Sigmoid colon (tissue), 7 donors: ENCODE data around the gene CCL25. TPM values are rescaled to one million over a fixed set of nuclear protein-coding genes. Genes with fewer than 3 reads are reported as not detected.

Experiments
- DNase-seq: peaks from one replicate; pipeline ENCODE4 v3.0.0-alpha.2; 2019
- H3K27ac ChIP-seq, 4 donors: fragments of 200-600 bp; sonication (generic); one replicate each; pipeline ENCODE4 v1.5.1; 2016 to 2019; ENCODE audit warnings: mild to moderate bottlenecking in 1 of 4
- H3K27me3 ChIP-seq, 3 donors: fragments of 200-600 bp; sonication (generic); one replicate each; pipeline ENCODE4 v1.5.1; 2019; ENCODE audit warnings: mild to moderate bottlenecking in 1 of 3
- H3K36me3 ChIP-seq, 4 donors: fragments of 200-600 bp; sonication (generic); one replicate each; pipeline ENCODE4 v1.5.1; 2016 to 2019
- H3K4me1 ChIP-seq, 4 donors: fragments of 200-600 bp; sonication (generic); one replicate each; pipeline ENCODE4 v1.5.1; 2017 to 2019
- H3K4me3 ChIP-seq, 4 donors: fragments of 200-600 bp; sonication (generic); one replicate each; pipeline ENCODE4 v1.5.1; 2017 to 2019; ENCODE audit warnings: mild to moderate bottlenecking in 2 of 4, moderate library complexity in 1 of 4
- H3K9me3 ChIP-seq, 4 donors: fragments of 200-600 bp in 3 of 4; sonication (generic) in 3 of 4; one replicate each; pipeline versions ENCODE4 v1.5.1 to v1.6.1; 2013 to 2019
- CTCF ChIP-seq, 4 experiments: fragments of 450-650 bp in 3 of 4; fragments of 200-600 bp in 1 of 4; IDR thresholded peaks; one replicate each; pipeline ENCODE4 v1.5.1; 2016 to 2019; ENCODE audit warnings: antibody characterized with exemption in 4 of 4, mild to moderate bottlenecking in 3 of 4, moderate library complexity in 2 of 4
- EP300 ChIP-seq, 4 donors: sonication (generic); formaldehyde crosslinking; IDR thresholded peaks; one replicate each; pipeline ENCODE4 v1.6.1; 2017; ENCODE audit warnings: antibody characterized with exemption in 4 of 4
- POLR2A ChIP-seq, 2 donors: fragments of 450-650 bp; IDR thresholded peaks; one replicate each; pipeline ENCODE4 v1.6.1; 2016; ENCODE audit warnings: antibody characterized with exemption in 2 of 2, mild to moderate bottlenecking in 2 of 2, moderate library complexity in 2 of 2
- POLR2AphosphoS5 ChIP-seq, 4 donors: sonication (generic); formaldehyde crosslinking; IDR thresholded peaks; one replicate each; pipeline ENCODE4 v1.6.1; 2017; ENCODE audit warnings: antibody characterized with exemption in 4 of 4
- WGBS, 2 donors: extraction: QIAGEN DNeasy Blood & Tissue Kit; methylation state at CpG; one replicate each; pipeline ENCODE4 v1.1.7; 2013; 5-methylcytosine and 5-hydroxymethylcytosine counted together
- intact Hi-C: fragments of 100-400 bp; cut with DNase I; formaldehyde crosslinking; loops from one replicate; pipeline ENCODE4 v1.15.1; 2023
- polyA plus RNA-seq, 3 donors: library from polyadenylated mRNA; stranded (reverse); fragments of 200-250 nt; gene quantifications; one replicate each; pipeline ENCODE4 v1.2.3, GENCODE V29; 2013
- total RNA-seq, 4 donors: library from RNA; depleted of rRNA; stranded (reverse); fragments of >200 nt; gene quantifications; one replicate each; pipeline ENCODE4 v1.1.0, GENCODE V29; 2016
- donor health status: healthy with polysubstance abuse.
- donor health status: Bipolar disorder and iron deficiency.
- donor health status: healthy.

The CCL25 gene
- total and polyA plus RNA-seq, 7 donors = 0.17 TPM; not detected in 6

DNA sequence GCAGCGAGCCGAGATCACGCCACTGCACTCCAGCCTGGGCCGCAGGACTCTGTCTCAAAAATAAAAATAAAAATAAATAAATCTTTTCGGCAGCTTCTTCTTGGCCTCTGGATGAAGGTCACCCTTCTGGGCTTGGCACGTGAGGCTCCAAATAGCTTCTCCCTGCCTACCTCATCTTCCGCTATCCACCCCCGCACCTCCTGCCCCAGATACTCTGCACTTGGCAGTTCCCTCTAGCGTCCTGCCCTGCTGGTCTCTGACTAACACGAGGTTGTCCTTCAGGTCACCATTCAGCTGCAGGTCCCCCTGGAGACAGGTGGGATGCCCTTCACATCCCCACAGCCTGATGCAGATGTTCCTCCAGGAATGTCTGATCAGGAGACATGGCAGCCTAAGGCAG, 8.5 kb upstream of the CCL25 start:
- Histone ChIP-seq H3K36me3 (no peaks in the 10 kb centered on the region), H3K4me1 (no peaks in the 10 kb centered on the region), H3K9me3 (no peaks in the 10 kb centered on the region), H3K4me3 (no peak overlapping the region), H3K27me3 (no peaks in the 10 kb centered on the region), H3K27ac (no peak overlapping the region)
- TF ChIP-seq POLR2AphosphoS5 (IDR thresholded peaks at IDR 0.05) = no peak
- no peak for TF ChIP-seq EP300 (IDR thresholded peaks at IDR 0.05)
- no peak for TF ChIP-seq POLR2A (IDR thresholded peaks at IDR 0.05)
- no peak for TF ChIP-seq CTCF (IDR thresholded peaks at IDR 0.05)
- 83 to 87% methylated on average over 10 of the region's 10 CpGs for WGBS, 2 donors
- intact Hi-C loops = no loop called here
- no peak for DNase-seq

- WGBS, 2 donors = 53 to 77% methylated on average over 10 of the region's 10 CpGs
- no peak for DNase-seq
- no peaks in the 10 kb centered on the region for H3K36me3 ChIP-seq
- H3K4me1 ChIP-seq = peaks cover 0 to 12% (median 7%) of the 10 kb centered on the region in 4 donors
- no peak for TF ChIP-seq POLR2AphosphoS5 (IDR thresholded peaks at IDR 0.05)
- TF ChIP-seq POLR2A (IDR thresholded peaks at IDR 0.05) = no peak
- TF ChIP-seq EP300 (IDR thresholded peaks at IDR 0.05) = no peak
- TF ChIP-seq CTCF (IDR thresholded peaks at IDR 0.05) = no peak
- H3K27ac ChIP-seq = no peak overlapping the region
- peaks cover 0 to 14% (median 0%) of the 10 kb centered on the region in 3 donors for H3K27me3 ChIP-seq
- H3K9me3 ChIP-seq = no peaks in the 10 kb centered on the region
- no peak overlapping the region for H3K4me3 ChIP-seq
- intact Hi-C loops = no loop called here
These were observed 6.5 kb upstream of the CCL25 start for GRCh38 chr19:8045872-8046568.

DNA sequence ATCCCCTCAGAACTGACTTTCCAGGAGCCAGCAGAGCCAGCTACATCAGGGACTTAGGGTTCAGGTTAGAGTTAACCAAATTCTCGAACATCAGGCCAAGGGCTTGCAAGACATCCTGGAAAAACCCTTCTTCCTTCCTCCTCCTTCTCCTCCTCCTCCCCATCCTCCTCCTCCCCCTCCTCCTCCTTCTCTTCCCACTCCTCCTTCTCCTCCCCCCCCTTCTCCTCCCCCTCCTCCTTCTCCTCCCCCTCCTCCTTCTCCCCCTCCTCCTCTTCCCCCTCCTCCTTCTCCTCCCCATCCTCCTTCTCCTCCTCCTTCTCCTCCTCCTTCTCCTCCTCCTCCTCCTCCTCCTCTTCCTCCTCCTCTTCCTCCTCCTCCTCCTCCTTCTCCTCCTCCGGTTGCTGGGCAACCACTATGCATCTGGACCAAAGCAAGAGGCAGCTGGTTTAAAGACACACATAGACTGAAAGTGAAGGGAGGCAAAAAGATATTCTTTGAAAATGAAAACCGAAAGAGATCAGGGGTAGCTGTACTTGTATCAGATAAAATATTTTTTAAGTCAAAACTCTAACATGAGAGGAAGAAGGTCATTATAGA, 5.9 kb upstream of the CCL25 start:
- Histone ChIP-seq H3K36me3 (no peaks in the 10 kb centered on the region), H3K27ac (no peak overlapping the region), H3K4me3 (no peak overlapping the region), H3K27me3 (peaks cover 0 to 14% (median 0%) of the 10 kb centered on the region in 3 donors), H3K4me1 (peaks cover 0 to 12% (median 7%) of the 10 kb centered on the region in 4 donors), H3K9me3 (no peaks in the 10 kb centered on the region)
- WGBS, 2 donors = 55 to 72% methylated on average over 3 of the region's 3 CpGs
- no peak for DNase-seq
- TF ChIP-seq CTCF (IDR thresholded peaks at IDR 0.05) (no peak), POLR2A (IDR thresholded peaks at IDR 0.05) (no peak), POLR2AphosphoS5 (IDR thresholded peaks at IDR 0.05) (no peak), EP300 (IDR thresholded peaks at IDR 0.05) (no peak)
- intact Hi-C loops = no loop called here

GRCh38 chr19:8050274-8051096, 2.1 kb upstream of the CCL25 start:
- intact Hi-C loops = no loop called here
- H3K27ac ChIP-seq = no peak overlapping the region
- TF ChIP-seq POLR2A (IDR thresholded peaks at IDR 0.05) (no peak), CTCF (IDR thresholded peaks at IDR 0.05) (no peak), POLR2AphosphoS5 (IDR thresholded peaks at IDR 0.05) (no peak), EP300 (IDR thresholded peaks at IDR 0.05) (no peak)
- H3K4me3 ChIP-seq = peak overlapping the region in 2 of 4 donors; percentile 31 to 35
- peaks cover 0 to 12% (median 7%) of the 10 kb centered on the region in 4 donors for H3K4me1 ChIP-seq
- peak; percentile 84 for DNase-seq
- H3K27me3 ChIP-seq = peaks cover 0 to 14% (median 0%) of the 10 kb centered on the region in 3 donors
- H3K9me3 ChIP-seq = no peaks in the 10 kb centered on the region
- no peaks in the 10 kb centered on the region for H3K36me3 ChIP-seq
- WGBS, 2 donors = 7 to 9% methylated on average over 49 of the region's 49 CpGs
